ENCODE measurements around the gene ADAR.

The ADAR gene

GRCh38 chr1:154626456-154627256 is 18.7 kb upstream of the ADAR start:
- Histone ChIP-seq H3K27me3 (ENCODE audit: low read depth, low read length) (no peaks in the 10 kb centered on the region), H3K9me3 (ENCODE audit: control insufficient read depth in 1 of 2, low read length in 2 of 2) (no peaks in the 10 kb centered on the region), H3K4me1 (ENCODE audit: control insufficient read depth in 1 of 2, insufficient read depth in 2 of 2, low read length in 2 of 2) (peaks cover 9 to 17% of the 10 kb centered on the region in 2 donors), H3K36me3 (ENCODE audit: control insufficient read depth in 1 of 2, insufficient read depth in 2 of 2, low read length in 2 of 2) (peaks cover 0 to 21% of the 10 kb centered on the region in 2 donors), H3K4me3 (ENCODE audit: low read depth in 1 of 2, low read length in 2 of 2) (peak overlapping the region; percentile 93 to 95), H3K27ac (ENCODE audit: low read length) (peak overlapping the region; percentile 98)

- Histone ChIP-seq H3K36me3 (ENCODE audit: control insufficient read depth in 1 of 2, insufficient read depth in 2 of 2, low read length in 2 of 2) (peaks cover 0 to 21% of the 10 kb centered on the region in 2 donors), H3K9me3 (ENCODE audit: control insufficient read depth in 1 of 2, low read length in 2 of 2) (no peaks in the 10 kb centered on the region), H3K27me3 (ENCODE audit: low read depth, low read length) (no peaks in the 10 kb centered on the region), H3K4me1 (ENCODE audit: control insufficient read depth in 1 of 2, insufficient read depth in 2 of 2, low read length in 2 of 2) (peaks cover 9 to 17% of the 10 kb centered on the region in 2 donors), H3K4me3 (ENCODE audit: low read depth in 1 of 2, low read length in 2 of 2) (no peak overlapping the region), H3K27ac (ENCODE audit: low read length) (no peak overlapping the region)
Observed at GRCh38 chr1:154624746-154625643, 17.0 kb upstream of the ADAR start.

- peaks cover 9 to 17% of the 10 kb centered on the region in 2 donors for H3K4me1 ChIP-seq (ENCODE audit: control insufficient read depth in 1 of 2, insufficient read depth in 2 of 2, low read length in 2 of 2)
- no peaks in the 10 kb centered on the region for H3K27me3 ChIP-seq (ENCODE audit: low read depth, low read length)
- peaks cover 0 to 21% of the 10 kb centered on the region in 2 donors for H3K36me3 ChIP-seq (ENCODE audit: control insufficient read depth in 1 of 2, insufficient read depth in 2 of 2, low read length in 2 of 2)
- H3K9me3 ChIP-seq (ENCODE audit: control insufficient read depth in 1 of 2, low read length in 2 of 2): no peaks in the 10 kb centered on the region
- no peak overlapping the region for H3K4me3 ChIP-seq (ENCODE audit: low read depth in 1 of 2, low read length in 2 of 2)
- H3K27ac ChIP-seq (ENCODE audit: low read length): no peak overlapping the region
Observed at GRCh38 chr1:154623358-154623757, 15.4 kb upstream of the ADAR start.

GRCh38 chr1:154622503-154623039 is 14.6 kb upstream of the ADAR start:
- Histone ChIP-seq H3K27me3 (ENCODE audit: low read depth, low read length) (no peaks in the 10 kb centered on the region), H3K27ac (ENCODE audit: low read length) (no peak overlapping the region), H3K4me3 (ENCODE audit: low read depth in 1 of 2, low read length in 2 of 2) (no peak overlapping the region), H3K4me1 (ENCODE audit: control insufficient read depth in 1 of 2, insufficient read depth in 2 of 2, low read length in 2 of 2) (peaks cover 9 to 17% of the 10 kb centered on the region in 2 donors), H3K9me3 (ENCODE audit: control insufficient read depth in 1 of 2, low read length in 2 of 2) (no peaks in the 10 kb centered on the region), H3K36me3 (ENCODE audit: control insufficient read depth in 1 of 2, insufficient read depth in 2 of 2, low read length in 2 of 2) (peaks cover 0 to 20% of the 10 kb centered on the region in 2 donors)

- H3K36me3 ChIP-seq (ENCODE audit: control insufficient read depth in 1 of 2, insufficient read depth in 2 of 2, low read length in 2 of 2): peaks cover 0 to 16% of the 10 kb centered on the region in 2 donors
- H3K4me1 ChIP-seq (ENCODE audit: control insufficient read depth in 1 of 2, insufficient read depth in 2 of 2, low read length in 2 of 2): peaks cover 6 to 13% of the 10 kb centered on the region in 2 donors
- no peaks in the 10 kb centered on the region for H3K9me3 ChIP-seq (ENCODE audit: control insufficient read depth in 1 of 2, low read length in 2 of 2)
- H3K27me3 ChIP-seq (ENCODE audit: low read depth, low read length): no peaks in the 10 kb centered on the region
- no peak overlapping the region for H3K4me3 ChIP-seq (ENCODE audit: low read depth in 1 of 2, low read length in 2 of 2)
- H3K27ac ChIP-seq (ENCODE audit: low read length): no peak overlapping the region
Observed at GRCh38 chr1:154621875-154622274, 13.9 kb upstream of the ADAR start.

GRCh38 chr1:154620751-154621150 is 12.8 kb upstream of the ADAR start:
- no peaks in the 10 kb centered on the region for H3K27me3 ChIP-seq (ENCODE audit: low read depth, low read length)
- no peak overlapping the region for H3K4me3 ChIP-seq (ENCODE audit: low read depth in 1 of 2, low read length in 2 of 2)
- H3K4me1 ChIP-seq (ENCODE audit: control insufficient read depth in 1 of 2, insufficient read depth in 2 of 2, low read length in 2 of 2): peaks cover 0 to 4% of the 10 kb centered on the region in 2 donors

GRCh38 chr1:154619181-154619948 is 11.4 kb upstream of the ADAR start:
- Histone ChIP-seq H3K27ac (ENCODE audit: low read length) (no peak overlapping the region), H3K4me1 (ENCODE audit: control insufficient read depth in 1 of 2, insufficient read depth in 2 of 2, low read length in 2 of 2) (no peaks in the 10 kb centered on the region), H3K4me3 (ENCODE audit: low read depth in 1 of 2, low read length in 2 of 2) (no peak overlapping the region), H3K27me3 (ENCODE audit: low read depth, low read length) (no peaks in the 10 kb centered on the region), H3K36me3 (ENCODE audit: control insufficient read depth in 1 of 2, insufficient read depth in 2 of 2, low read length in 2 of 2) (peaks cover 0 to 7% of the 10 kb centered on the region in 2 donors), H3K9me3 (ENCODE audit: control insufficient read depth in 1 of 2, low read length in 2 of 2) (no peaks in the 10 kb centered on the region)

More at GRCh38 chr1:154620751-154621150, 12.8 kb upstream of the ADAR start:
- Histone ChIP-seq H3K36me3 (ENCODE audit: control insufficient read depth in 1 of 2, insufficient read depth in 2 of 2, low read length in 2 of 2) (peaks cover 0 to 16% of the 10 kb centered on the region in 2 donors), H3K9me3 (ENCODE audit: control insufficient read depth in 1 of 2, low read length in 2 of 2) (no peaks in the 10 kb centered on the region), H3K27ac (ENCODE audit: low read length) (no peak overlapping the region)

- H3K4me1 ChIP-seq (ENCODE audit: control insufficient read depth in 1 of 2, insufficient read depth in 2 of 2, low read length in 2 of 2): no peaks in the 10 kb centered on the region
- H3K27me3 ChIP-seq (ENCODE audit: low read depth, low read length): no peaks in the 10 kb centered on the region
- H3K9me3 ChIP-seq (ENCODE audit: control insufficient read depth in 1 of 2, low read length in 2 of 2): no peaks in the 10 kb centered on the region
- no peak overlapping the region for H3K4me3 ChIP-seq (ENCODE audit: low read depth in 1 of 2, low read length in 2 of 2)
- no peak overlapping the region for H3K27ac ChIP-seq (ENCODE audit: low read length)
- no peaks in the 10 kb centered on the region for H3K36me3 ChIP-seq (ENCODE audit: control insufficient read depth in 1 of 2, insufficient read depth in 2 of 2, low read length in 2 of 2)
Observed at GRCh38 chr1:154616659-154617345, 8.8 kb upstream of the ADAR start.

GRCh38 chr1:154615411-154615810 is 7.4 kb upstream of the ADAR start:
- H3K9me3 ChIP-seq (ENCODE audit: control insufficient read depth in 1 of 2, low read length in 2 of 2): no peaks in the 10 kb centered on the region

GRCh38 chr1:154614901-154615300 is 6.9 kb upstream of the ADAR start:
- H3K27me3 ChIP-seq (ENCODE audit: low read depth, low read length): no peaks in the 10 kb centered on the region
- H3K4me1 ChIP-seq (ENCODE audit: control insufficient read depth in 1 of 2, insufficient read depth in 2 of 2, low read length in 2 of 2): no peaks in the 10 kb centered on the region
- no peaks in the 10 kb centered on the region for H3K9me3 ChIP-seq (ENCODE audit: control insufficient read depth in 1 of 2, low read length in 2 of 2)
- H3K4me3 ChIP-seq (ENCODE audit: low read depth in 1 of 2, low read length in 2 of 2): no peak overlapping the region
- no peak overlapping the region for H3K27ac ChIP-seq (ENCODE audit: low read length)
- H3K36me3 ChIP-seq (ENCODE audit: control insufficient read depth in 1 of 2, insufficient read depth in 2 of 2, low read length in 2 of 2): no peaks in the 10 kb centered on the region

More at GRCh38 chr1:154615411-154615810, 7.4 kb upstream of the ADAR start:
- no peaks in the 10 kb centered on the region for H3K36me3 ChIP-seq (ENCODE audit: control insufficient read depth in 1 of 2, insufficient read depth in 2 of 2, low read length in 2 of 2)
- H3K4me3 ChIP-seq (ENCODE audit: low read depth in 1 of 2, low read length in 2 of 2): no peak overlapping the region
- H3K27ac ChIP-seq (ENCODE audit: low read length): no peak overlapping the region
- H3K27me3 ChIP-seq (ENCODE audit: low read depth, low read length): no peaks in the 10 kb centered on the region
- no peaks in the 10 kb centered on the region for H3K4me1 ChIP-seq (ENCODE audit: control insufficient read depth in 1 of 2, insufficient read depth in 2 of 2, low read length in 2 of 2)

All from muscle layer of duodenum (tissue), 2 donors.